Measurements from ENCODE around the gene PALS1.

PALS1 gene

DNA sequence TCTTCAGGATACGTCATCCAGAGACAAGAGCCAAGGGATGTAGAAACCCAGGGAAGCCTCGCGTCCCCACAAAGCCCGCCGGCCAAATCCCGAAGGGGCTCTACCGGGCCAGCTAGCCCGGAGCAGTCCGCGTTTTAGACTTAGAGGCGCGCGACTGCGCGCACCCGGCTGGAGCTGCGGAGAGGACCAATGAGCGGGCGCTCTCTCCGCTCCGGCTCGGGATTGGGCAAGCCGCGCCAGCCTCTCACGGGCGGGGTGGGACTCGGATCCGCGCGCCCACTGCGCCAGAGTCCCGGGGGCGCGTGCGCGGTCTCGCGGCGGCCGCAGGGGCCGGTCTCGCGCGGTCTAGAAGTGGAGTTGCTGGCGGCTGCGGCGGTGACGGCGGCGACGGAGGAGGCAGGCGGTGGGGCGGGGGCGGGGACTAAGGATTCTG, 241 bp upstream of the PALS1 start:
- H3K79me2 ChIP-seq (ENCODE audit: insufficient read depth, low read depth) = peaks cover 36% of the 10 kb centered on the region
- no peaks in the 10 kb centered on the region for H3K27me3 ChIP-seq (ENCODE audit: insufficient read depth, low read depth)
- H3K4me1 ChIP-seq (ENCODE audit: low read depth, poor library complexity, severe bottlenecking) = peaks cover 5% of the 10 kb centered on the region
- peak overlapping the region; percentile 97 for H2AFZ ChIP-seq (ENCODE audit: low read depth)
- H4K20me1 ChIP-seq (ENCODE audit: insufficient read depth) = no peaks in the 10 kb centered on the region
- H3K36me3 ChIP-seq (ENCODE audit: insufficient read depth) = no peaks in the 10 kb centered on the region
- peak overlapping the region; percentile 69; the same call in 1 of the 2 replicates for H3K9ac ChIP-seq
- H3K27ac ChIP-seq = peak overlapping the region; percentile 69
- H3K4me2 ChIP-seq = peak overlapping the region; percentile 88
- H3K4me3 ChIP-seq (IDR thresholded peaks at IDR 0.05; ENCODE audit: insufficient read depth, low read depth, low read length) = no peak overlapping the region
- TF ChIP-seq, protein P1, sequence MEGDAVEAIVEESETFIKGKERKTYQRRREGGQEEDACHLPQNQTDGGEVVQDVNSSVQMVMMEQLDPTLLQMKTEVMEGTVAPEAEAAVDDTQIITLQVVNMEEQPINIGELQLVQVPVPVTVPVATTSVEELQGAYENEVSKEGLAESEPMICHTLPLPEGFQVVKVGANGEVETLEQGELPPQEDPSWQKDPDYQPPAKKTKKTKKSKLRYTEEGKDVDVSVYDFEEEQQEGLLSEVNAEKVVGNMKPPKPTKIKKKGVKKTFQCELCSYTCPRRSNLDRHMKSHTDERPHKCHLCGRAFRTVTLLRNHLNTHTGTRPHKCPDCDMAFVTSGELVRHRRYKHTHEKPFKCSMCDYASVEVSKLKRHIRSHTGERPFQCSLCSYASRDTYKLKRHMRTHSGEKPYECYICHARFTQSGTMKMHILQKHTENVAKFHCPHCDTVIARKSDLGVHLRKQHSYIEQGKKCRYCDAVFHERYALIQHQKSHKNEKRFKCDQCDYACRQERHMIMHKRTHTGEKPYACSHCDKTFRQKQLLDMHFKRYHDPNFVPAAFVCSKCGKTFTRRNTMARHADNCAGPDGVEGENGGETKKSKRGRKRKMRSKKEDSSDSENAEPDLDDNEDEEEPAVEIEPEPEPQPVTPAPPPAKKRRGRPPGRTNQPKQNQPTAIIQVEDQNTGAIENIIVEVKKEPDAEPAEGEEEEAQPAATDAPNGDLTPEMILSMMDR (conservative IDR thresholded peaks at IDR 0.05; ENCODE audit: low read depth, low read length) = no peak

DNA sequence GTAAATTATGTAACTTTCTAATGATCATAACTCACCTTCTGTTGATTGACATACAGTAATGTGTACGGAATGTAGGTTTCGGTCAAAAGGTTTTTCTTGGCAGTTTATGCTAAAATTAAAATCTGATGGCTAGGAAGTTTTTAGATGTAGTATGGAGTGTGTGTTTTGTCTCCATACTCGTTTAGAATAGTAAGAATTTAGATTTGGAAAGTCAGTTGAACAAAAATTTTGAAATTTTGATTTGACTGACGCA, 859 bp downstream of the PALS1 start:
- Histone ChIP-seq H2AFZ (ENCODE audit: low read depth) (peak overlapping the region; percentile 52; the same call in 1 of the 2 replicates), H3K4me2 (peak overlapping the region; percentile 85)

DNA sequence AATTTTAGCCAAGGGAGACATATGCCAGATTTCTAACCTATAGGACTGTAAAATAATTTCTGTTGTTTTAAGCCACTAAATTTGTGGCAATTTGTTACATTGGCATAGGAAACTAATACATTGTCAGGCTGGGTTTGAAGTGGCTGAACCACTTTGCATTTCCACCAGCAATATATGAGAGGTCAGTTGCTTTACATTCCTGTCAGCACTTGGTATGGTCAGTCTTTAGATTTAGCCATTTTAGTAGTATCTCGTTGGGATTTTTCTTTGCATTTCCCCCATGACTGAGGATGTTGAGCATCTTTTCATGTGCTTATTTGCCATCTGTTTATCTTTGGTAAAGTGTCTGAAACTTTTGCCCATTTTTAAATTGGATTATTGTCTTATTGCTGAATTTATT, 3.9 kb downstream of the PALS1 start:
- Histone ChIP-seq H3K4me3 (IDR thresholded peaks at IDR 0.05; ENCODE audit: insufficient read depth, low read depth, low read length) (no peak overlapping the region), H3K27ac (no peak overlapping the region), H3K4me1 (ENCODE audit: low read depth, poor library complexity, severe bottlenecking) (peaks cover 5% of the 10 kb centered on the region), H3K9ac (no peak overlapping the region), H3K36me3 (ENCODE audit: insufficient read depth) (no peaks in the 10 kb centered on the region), H4K20me1 (ENCODE audit: insufficient read depth) (no peaks in the 10 kb centered on the region), H3K4me2 (no peak overlapping the region), H2AFZ (ENCODE audit: low read depth) (no peak overlapping the region), H3K79me2 (ENCODE audit: insufficient read depth, low read depth) (peaks cover 52% of the 10 kb centered on the region), H3K27me3 (ENCODE audit: insufficient read depth, low read depth) (no peaks in the 10 kb centered on the region)
- TF ChIP-seq, protein P1 (conservative IDR thresholded peaks at IDR 0.05; ENCODE audit: low read depth, low read length) = no peak

More for the DNA sequence above, 859 bp downstream of the PALS1 start:
- Histone ChIP-seq H4K20me1 (ENCODE audit: insufficient read depth) (no peaks in the 10 kb centered on the region), H3K9ac (peak overlapping the region; percentile 69), H3K4me1 (ENCODE audit: low read depth, poor library complexity, severe bottlenecking) (peaks cover 5% of the 10 kb centered on the region), H3K36me3 (ENCODE audit: insufficient read depth) (no peaks in the 10 kb centered on the region), H3K27ac (peak overlapping the region; percentile 69; the same call in 1 of the 2 replicates), H3K4me3 (IDR thresholded peaks at IDR 0.05; ENCODE audit: insufficient read depth, low read depth, low read length) (no peak overlapping the region), H3K79me2 (ENCODE audit: insufficient read depth, low read depth) (peaks cover 36% of the 10 kb centered on the region), H3K27me3 (ENCODE audit: insufficient read depth, low read depth) (no peaks in the 10 kb centered on the region)
- TF ChIP-seq, protein P1 (conservative IDR thresholded peaks at IDR 0.05; ENCODE audit: low read depth, low read length) = no peak

DNA sequence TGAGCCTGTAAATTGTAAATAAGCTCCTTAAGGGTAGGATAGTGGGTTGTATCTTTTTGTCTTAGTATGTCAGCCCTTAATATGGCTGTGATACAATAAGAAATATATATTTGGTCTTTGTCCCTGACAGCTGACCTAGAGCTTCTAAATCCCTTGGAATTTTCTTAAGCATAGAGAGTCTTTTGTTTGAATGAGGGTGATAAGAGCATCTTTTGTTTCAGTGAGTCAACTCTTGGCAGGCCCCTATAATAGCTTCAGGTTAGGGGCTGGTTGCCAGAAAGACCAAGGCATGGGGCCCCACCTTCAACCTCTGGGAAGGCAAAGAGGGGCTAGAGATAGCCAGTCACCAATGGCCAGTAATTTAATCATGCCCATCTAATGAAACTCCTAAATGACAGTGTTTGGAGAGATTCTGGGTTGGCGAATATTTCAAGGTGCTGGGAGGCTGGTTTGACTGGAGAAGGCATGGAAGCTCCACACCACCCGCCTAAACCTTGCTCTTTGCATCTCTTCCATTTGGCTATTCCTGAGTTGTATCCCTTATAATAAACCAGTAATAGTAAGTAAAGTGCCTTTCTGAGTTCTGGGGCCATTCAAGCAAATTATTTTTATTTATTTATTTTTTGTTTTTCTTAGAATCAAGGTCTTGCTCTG, 10.5 kb downstream of the PALS1 start:
- Histone ChIP-seq H4K20me1 (ENCODE audit: insufficient read depth) (no peaks in the 10 kb centered on the region), H3K27ac (no peak overlapping the region), H3K4me3 (IDR thresholded peaks at IDR 0.05; ENCODE audit: insufficient read depth, low read depth, low read length) (no peak overlapping the region), H3K4me1 (ENCODE audit: low read depth, poor library complexity, severe bottlenecking) (peaks cover 5% of the 10 kb centered on the region), H3K4me2 (no peak overlapping the region), H3K27me3 (ENCODE audit: insufficient read depth, low read depth) (no peaks in the 10 kb centered on the region), H3K9ac (no peak overlapping the region), H2AFZ (ENCODE audit: low read depth) (no peak overlapping the region), H3K36me3 (ENCODE audit: insufficient read depth) (no peaks in the 10 kb centered on the region), H3K79me2 (ENCODE audit: insufficient read depth, low read depth) (peaks cover 32% of the 10 kb centered on the region; the same call in 1 of the 2 replicates)
- TF ChIP-seq, protein P1 (conservative IDR thresholded peaks at IDR 0.05; ENCODE audit: low read depth, low read length) = no peak
